HepG2 (cell line): ENCODE measurements around the gene TAS1R3. TPM values are rescaled to one million over a fixed set of nuclear protein-coding genes. Genes with fewer than 3 reads are reported as not detected.

Experiments used
- ARID2 ChIP-seq: sonication (generic); formaldehyde crosslinking; IDR thresholded peaks from 2 replicates; pipeline ENCODE4 v1.8.1; 2022; ENCODE audit warnings: mild to moderate bottlenecking, missing genetic modification reagents, borderline replicate concordance
- BATF2 ChIP-seq: sonication (generic); formaldehyde crosslinking; IDR thresholded peaks from 2 replicates; pipeline ENCODE4 v1.8.0; 2022; ENCODE audit warnings: mild to moderate bottlenecking, missing genetic modification reagents, moderate library complexity
- BCL6 ChIP-seq: IDR thresholded peaks from 2 replicates; pipeline ENCODE4 v1.6.1; 2016; ENCODE audit warnings: missing genetic modification reagents, missing compliant biosample characterization
- EZH2 ChIP-seq: conservative IDR thresholded peaks from 2 replicates; pipeline ENCODE4 v1.6.1; 2012; ENCODE audit warnings: mild to moderate bottlenecking, low read depth, low read length, moderate library complexity
- KDM5B ChIP-seq: sonication (generic); formaldehyde crosslinking; IDR thresholded peaks from 2 replicates; pipeline ENCODE4 v1.4.0; 2020; ENCODE audit warnings: missing genetic modification reagents, mild to moderate bottlenecking, borderline replicate concordance
- MAF1 ChIP-seq: sonication (generic); formaldehyde crosslinking; IDR thresholded peaks from 2 replicates; pipeline ENCODE4 v1.5.0; 2020; ENCODE audit warnings: missing genetic modification reagents, borderline replicate concordance
- MNT ChIP-seq: fragments of 450-650 bp; IDR thresholded peaks from 2 replicates; pipeline ENCODE4 v1.6.1; 2016
- NFE2 ChIP-seq: sonication (generic); formaldehyde crosslinking; IDR thresholded peaks from 2 replicates; pipeline ENCODE4 v1.4.0; 2020; ENCODE audit warnings: missing genetic modification reagents
- PCBP1 ChIP-seq: fragments of 200-400 bp; formaldehyde crosslinking; IDR thresholded peaks from 2 replicates; pipeline ENCODE4 v1.6.1; 2017; ENCODE audit warnings: mild to moderate bottlenecking, low read depth, low read length, borderline replicate concordance
- SMYD3 ChIP-seq: sonication (generic); formaldehyde crosslinking; IDR thresholded peaks from 2 replicates; pipeline ENCODE4 v1.8.1; 2023; ENCODE audit warnings: mild to moderate bottlenecking, missing genetic modification reagents
- SRSF9 ChIP-seq: fragments of 200-400 bp; formaldehyde crosslinking; IDR thresholded peaks from 2 replicates; pipeline ENCODE4 v1.6.1; 2018; ENCODE audit warnings: borderline replicate concordance, mild to moderate bottlenecking, low read depth, low read length; ENCODE audit not compliant: insufficient read depth, poor library complexity, severe bottlenecking
- TBL1XR1 ChIP-seq: fragments of 150-350 bp; IDR thresholded peaks from 2 replicates; pipeline ENCODE4 v1.6.1; 2014; ENCODE audit warnings: borderline replicate concordance, low read length; ENCODE audit not compliant: partially characterized antibody
- TCF7L2 ChIP-seq: IDR thresholded peaks from 2 replicates; pipeline ENCODE4 v1.6.1; 2011; ENCODE audit warnings: mild to moderate bottlenecking, low read depth, low read length, moderate library complexity
- ZFY ChIP-seq: sonication (generic); formaldehyde crosslinking; IDR thresholded peaks from 2 replicates; pipeline ENCODE4 v1.4.0; 2020; ENCODE audit warnings: missing genetic modification reagents
- ZNF101 ChIP-seq: sonication (generic); formaldehyde crosslinking; IDR thresholded peaks from 2 replicates; pipeline ENCODE4 v1.4.0; 2020; ENCODE audit warnings: mild to moderate bottlenecking, low read depth, missing genetic modification reagents, borderline replicate concordance
- ZNF180 ChIP-seq: sonication (generic); formaldehyde crosslinking; IDR thresholded peaks from 2 replicates; pipeline ENCODE4 v1.4.0; 2020; ENCODE audit warnings: low read depth, missing genetic modification reagents, borderline replicate concordance
- ZNF557 ChIP-seq: sonication (generic); formaldehyde crosslinking; IDR thresholded peaks from 2 replicates; pipeline ENCODE4 v1.4.0; 2020; ENCODE audit warnings: missing genetic modification reagents
- ZNF619 ChIP-seq: sonication (generic); formaldehyde crosslinking; IDR thresholded peaks from 2 replicates; pipeline ENCODE4 v1.4.0; 2020; ENCODE audit warnings: mild to moderate bottlenecking, missing genetic modification reagents
- ZNF687 ChIP-seq: sonication (generic); formaldehyde crosslinking; IDR thresholded peaks from 2 replicates; pipeline ENCODE4 v1.5.1; 2020; ENCODE audit warnings: mild to moderate bottlenecking, missing genetic modification reagents, moderate library complexity
- ZNF709 ChIP-seq: sonication (generic); formaldehyde crosslinking; IDR thresholded peaks from 2 replicates; pipeline ENCODE4 v1.5.0; 2020; ENCODE audit warnings: mild to moderate bottlenecking, missing genetic modification reagents
- ZNF75D ChIP-seq: sonication (generic); formaldehyde crosslinking; IDR thresholded peaks from 2 replicates; pipeline ENCODE4 v1.8.1; 2023; ENCODE audit warnings: missing genetic modification reagents, mild to moderate bottlenecking, borderline replicate concordance
- ZNF841 ChIP-seq: sonication (generic); formaldehyde crosslinking; IDR thresholded peaks from 2 replicates; pipeline ENCODE4 v1.8.1; 2023; ENCODE audit warnings: missing genetic modification reagents, borderline replicate concordance
- polyA plus RNA-seq, 8 experiments: library from polyadenylated mRNA; depleted of rRNA in 3 of 8; stranded (reverse) in 7 of 8; unstranded in 1 of 8; fragments of >200 nt; fragmentation: Illumina TruSeq in 4 of 8; extraction: Trizol in 4 of 8; gene quantifications; 2 replicates each; pipeline versions ENCODE4 v1.2.1 to v1.2.3, GENCODE V29; 2011 to 2016; ENCODE audit warnings: low read depth in 4 of 8, missing spikeins in 1 of 8, mixed read lengths in 1 of 8; ENCODE audit not compliant: insufficient read depth in 1 of 8
- total RNA-seq, 5 experiments: library from RNA; depleted of rRNA; stranded (reverse); fragments of >200 nt; fragmentation: Illumina TruSeq; extraction: Trizol; gene quantifications; 2 replicates each; pipeline ENCODE4 v1.2.3, GENCODE V29; 2016; ENCODE audit warnings: low read depth in 1 of 5

The TAS1R3 gene
- total and polyA plus RNA-seq, 2 of the 13 experiments (the other 11 are each of a cell fraction or from before 2014, with no cell fraction given), result 0.13 to 0.15 TPM

GRCh38 chr1:1351511-1352427 is 20.7 kb downstream of the TAS1R3 start (continued):
- TF ChIP-seq SRSF9 (no peak), ZNF557 (CRISPR knock-in tag) (no peak), PCBP1 (0 out of 2 replicates have a peak, but pooled peaks have one; percentile 13), ZFY (CRISPR knock-in tag) (peak; percentile 29; the same call in 1 of the 2 replicates), ZNF75D (CRISPR knock-in tag) (no peak), TBL1XR1 (no peak), TCF7L2 (no peak), ZNF101 (no peak), ZNF841 (CRISPR knock-in tag) (no peak), BATF2 (CRISPR knock-in tag) (no peak), MAF1 (CRISPR knock-in tag) (no peak), ZNF619 (CRISPR knock-in tag) (no peak), MNT (no peak), BCL6 (CRISPR knock-in tag) (no peak), NFE2 (CRISPR knock-in tag) (no peak), SMYD3 (CRISPR knock-in tag) (no peak), KDM5B (CRISPR knock-in tag) (no peak), ZNF709 (CRISPR knock-in tag) (no peak), ZNF687 (CRISPR knock-in tag) (peak; percentile 36; the same call in 1 of the 2 replicates), EZH2 (no peak), ARID2 (no peak), ZNF180 (no peak)
